Sigmoid colon (tissue), 7 donors: ENCODE data around the gene ITPR1. TPM values are rescaled to one million over a fixed set of nuclear protein-coding genes. Genes with fewer than 3 reads are reported as not detected.

ENCODE experiments used
- DNase-seq: peaks from one replicate; pipeline ENCODE4 v3.0.0-alpha.2; 2019
- H3K27ac ChIP-seq, 4 donors: fragments of 200-600 bp; sonication (generic); one replicate each; pipeline ENCODE4 v1.5.1; 2016 to 2019; ENCODE audit warnings: mild to moderate bottlenecking in 1 of 4
- H3K27me3 ChIP-seq, 3 donors: fragments of 200-600 bp; sonication (generic); one replicate each; pipeline ENCODE4 v1.5.1; 2019; ENCODE audit warnings: mild to moderate bottlenecking in 1 of 3
- H3K36me3 ChIP-seq, 4 donors: fragments of 200-600 bp; sonication (generic); one replicate each; pipeline ENCODE4 v1.5.1; 2016 to 2019
- H3K4me1 ChIP-seq, 4 donors: fragments of 200-600 bp; sonication (generic); one replicate each; pipeline ENCODE4 v1.5.1; 2017 to 2019
- H3K4me3 ChIP-seq, 4 donors: fragments of 200-600 bp; sonication (generic); one replicate each; pipeline ENCODE4 v1.5.1; 2017 to 2019; ENCODE audit warnings: mild to moderate bottlenecking in 2 of 4, moderate library complexity in 1 of 4
- H3K9me3 ChIP-seq, 4 donors: fragments of 200-600 bp in 3 of 4; sonication (generic) in 3 of 4; one replicate each; pipeline versions ENCODE4 v1.5.1 to v1.6.1; 2013 to 2019
- EP300 ChIP-seq, 4 donors: sonication (generic); formaldehyde crosslinking; IDR thresholded peaks; one replicate each; pipeline ENCODE4 v1.6.1; 2017; ENCODE audit warnings: antibody characterized with exemption in 4 of 4
- POLR2A ChIP-seq, 2 donors: fragments of 450-650 bp; IDR thresholded peaks; one replicate each; pipeline ENCODE4 v1.6.1; 2016; ENCODE audit warnings: antibody characterized with exemption in 2 of 2, mild to moderate bottlenecking in 2 of 2, moderate library complexity in 2 of 2
- POLR2AphosphoS5 ChIP-seq, 4 donors: sonication (generic); formaldehyde crosslinking; IDR thresholded peaks; one replicate each; pipeline ENCODE4 v1.6.1; 2017; ENCODE audit warnings: antibody characterized with exemption in 4 of 4
- WGBS, 2 donors: extraction: QIAGEN DNeasy Blood & Tissue Kit; methylation state at CpG; one replicate each; pipeline ENCODE4 v1.1.7; 2013; 5-methylcytosine and 5-hydroxymethylcytosine counted together
- intact Hi-C: fragments of 100-400 bp; cut with DNase I; formaldehyde crosslinking; loops from one replicate; pipeline ENCODE4 v1.15.1; 2023
- polyA plus RNA-seq, 3 donors: library from polyadenylated mRNA; stranded (reverse); fragments of 200-250 nt; gene quantifications; one replicate each; pipeline ENCODE4 v1.2.3, GENCODE V29; 2013
- total RNA-seq, 4 donors: library from RNA; depleted of rRNA; stranded (reverse); fragments of >200 nt; gene quantifications; one replicate each; pipeline ENCODE4 v1.1.0, GENCODE V29; 2016
- TF ChIP-seq, protein P1 (sequence below), 4 experiments: fragments of 450-650 bp in 3 of 4; fragments of 200-600 bp in 1 of 4; IDR thresholded peaks; one replicate each; pipeline ENCODE4 v1.5.1; 2016 to 2019; ENCODE audit warnings: antibody characterized with exemption in 4 of 4, mild to moderate bottlenecking in 3 of 4, moderate library complexity in 2 of 4
- donor health status: healthy with polysubstance abuse.
- donor health status: Bipolar disorder and iron deficiency.
- donor health status: healthy.

Gene ITPR1
- total and polyA plus RNA-seq, 7 donors = 1.4 to 206 (median 111) TPM

DNA sequence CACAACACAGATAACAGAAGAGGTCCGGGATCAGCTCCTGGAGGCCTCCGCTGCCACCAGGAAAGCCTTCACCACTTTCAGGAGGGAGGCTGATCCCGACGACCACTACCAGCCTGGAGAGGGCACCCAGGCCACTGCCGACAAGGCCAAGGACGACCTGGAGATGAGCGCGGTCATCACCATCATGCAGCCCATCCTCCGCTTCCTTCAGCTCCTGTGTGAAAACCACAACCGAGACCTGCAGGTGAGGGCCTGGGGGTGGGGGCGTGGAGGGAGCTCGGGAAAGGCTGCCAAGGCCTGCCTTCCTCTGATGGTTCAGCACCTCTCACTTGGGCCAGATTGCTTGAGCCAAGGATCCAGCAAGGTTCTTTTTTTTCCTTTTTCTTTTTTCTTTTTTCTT is 275.4 kb downstream of the ITPR1 start:
- TF ChIP-seq EP300 (IDR thresholded peaks at IDR 0.05) (no peak), POLR2AphosphoS5 (IDR thresholded peaks at IDR 0.05) (no peak), POLR2A (IDR thresholded peaks at IDR 0.05) (no peak)
- TF ChIP-seq, protein P1, sequence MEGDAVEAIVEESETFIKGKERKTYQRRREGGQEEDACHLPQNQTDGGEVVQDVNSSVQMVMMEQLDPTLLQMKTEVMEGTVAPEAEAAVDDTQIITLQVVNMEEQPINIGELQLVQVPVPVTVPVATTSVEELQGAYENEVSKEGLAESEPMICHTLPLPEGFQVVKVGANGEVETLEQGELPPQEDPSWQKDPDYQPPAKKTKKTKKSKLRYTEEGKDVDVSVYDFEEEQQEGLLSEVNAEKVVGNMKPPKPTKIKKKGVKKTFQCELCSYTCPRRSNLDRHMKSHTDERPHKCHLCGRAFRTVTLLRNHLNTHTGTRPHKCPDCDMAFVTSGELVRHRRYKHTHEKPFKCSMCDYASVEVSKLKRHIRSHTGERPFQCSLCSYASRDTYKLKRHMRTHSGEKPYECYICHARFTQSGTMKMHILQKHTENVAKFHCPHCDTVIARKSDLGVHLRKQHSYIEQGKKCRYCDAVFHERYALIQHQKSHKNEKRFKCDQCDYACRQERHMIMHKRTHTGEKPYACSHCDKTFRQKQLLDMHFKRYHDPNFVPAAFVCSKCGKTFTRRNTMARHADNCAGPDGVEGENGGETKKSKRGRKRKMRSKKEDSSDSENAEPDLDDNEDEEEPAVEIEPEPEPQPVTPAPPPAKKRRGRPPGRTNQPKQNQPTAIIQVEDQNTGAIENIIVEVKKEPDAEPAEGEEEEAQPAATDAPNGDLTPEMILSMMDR (IDR thresholded peaks at IDR 0.05) = no peak
- Histone ChIP-seq H3K27ac (no peak overlapping the region), H3K36me3 (peaks cover 0 to 22% (median 6%) of the 10 kb centered on the region in 4 donors), H3K4me1 (peaks cover 0 to 31% (median 25%) of the 10 kb centered on the region in 4 donors), H3K4me3 (no peak overlapping the region), H3K9me3 (peaks cover 0 to 4% (median 0%) of the 10 kb centered on the region in 4 donors), H3K27me3 (no peaks in the 10 kb centered on the region)
- intact Hi-C loops = no loop called here
- 92 to 95% methylated on average over 12 of the region's 12 CpGs for WGBS, 2 donors
- no peak for DNase-seq

- Histone ChIP-seq H3K4me1 (peaks cover 0 to 31% (median 25%) of the 10 kb centered on the region in 4 donors), H3K4me3 (no peak overlapping the region), H3K27ac (peak overlapping the region; percentile 45 to 83 (median 74)), H3K36me3 (peaks cover 0 to 33% (median 8%) of the 10 kb centered on the region in 4 donors), H3K9me3 (peaks cover 0 to 4% (median 0%) of the 10 kb centered on the region in 4 donors), H3K27me3 (no peaks in the 10 kb centered on the region)
- no peak for DNase-seq
- WGBS, 2 donors = 90 to 91% methylated on average over 5 of the region's 5 CpGs
- intact Hi-C loops = loop anchor here (2.0 to 5.0 kb wide), 2 partner anchors 18 to 48 kb away; no protein-coding TSS in a partner anchor
- TF ChIP-seq, protein P1 (IDR thresholded peaks at IDR 0.05) = no peak
- no peak for TF ChIP-seq POLR2A (IDR thresholded peaks at IDR 0.05)
- TF ChIP-seq POLR2AphosphoS5 (IDR thresholded peaks at IDR 0.05) = no peak
- TF ChIP-seq EP300 (IDR thresholded peaks at IDR 0.05) = no peak
These were observed 277.4 kb downstream of the ITPR1 start for GRCh38 chr3:4770561-4770960.

- no peaks in the 10 kb centered on the region for H3K9me3 ChIP-seq
- peaks cover 0 to 31% (median 25%) of the 10 kb centered on the region in 4 donors for H3K4me1 ChIP-seq
- no peak for DNase-seq
- H3K27me3 ChIP-seq = no peaks in the 10 kb centered on the region
- peak overlapping the region; percentile 63 to 83 (median 74) for H3K27ac ChIP-seq
- TF ChIP-seq EP300 (IDR thresholded peaks at IDR 0.05) (no peak), POLR2A (IDR thresholded peaks at IDR 0.05) (no peak), POLR2AphosphoS5 (IDR thresholded peaks at IDR 0.05) (no peak)
- TF ChIP-seq, protein P1 (IDR thresholded peaks at IDR 0.05) = no peak
- peaks cover 0 to 29% (median 5%) of the 10 kb centered on the region in 4 donors for H3K36me3 ChIP-seq
- H3K4me3 ChIP-seq = no peak overlapping the region
- WGBS, 2 donors = 42 to 67% methylated on average over 5 of the region's 5 CpGs
- intact Hi-C loops = loop anchor here (2.0 to 5.0 kb wide), 2 partner anchors 18 to 49 kb away; no protein-coding TSS in a partner anchor
These were observed 278.1 kb downstream of the ITPR1 start for GRCh38 chr3:4771243-4771642.

DNA sequence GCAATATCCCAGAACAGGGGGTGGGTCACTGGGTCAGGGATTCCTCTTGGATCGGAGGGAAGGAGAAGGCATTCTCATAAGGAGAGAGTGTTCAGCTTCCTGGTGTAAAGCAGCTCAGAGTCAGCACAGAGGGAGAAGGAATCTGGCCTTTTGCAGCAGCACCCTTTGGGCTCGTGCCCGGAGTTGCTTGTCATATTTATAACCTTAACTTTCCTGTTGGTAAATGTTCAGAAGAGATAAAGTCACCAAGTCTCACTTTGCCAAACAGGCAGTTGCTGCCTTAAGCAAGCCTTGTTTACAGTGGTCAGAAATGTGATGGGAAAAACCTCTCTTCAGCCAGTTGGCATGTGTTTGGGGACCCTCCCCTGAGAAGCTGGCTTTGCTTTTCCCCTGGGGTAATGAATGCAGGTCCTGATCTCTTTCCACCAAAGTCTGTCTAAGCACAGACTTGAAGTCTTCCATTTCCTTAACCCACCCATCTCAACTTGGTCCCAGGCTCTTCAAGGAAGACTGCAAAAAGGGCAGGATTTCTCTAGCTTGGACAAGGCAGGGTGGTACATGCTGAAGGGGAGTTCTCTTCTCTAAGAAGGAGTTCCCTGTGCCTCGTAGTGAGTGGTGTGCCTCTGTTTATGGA is 279.1 kb downstream of the ITPR1 start:
- H3K27me3 ChIP-seq = no peaks in the 10 kb centered on the region
- no peak overlapping the region for H3K4me3 ChIP-seq
- intact Hi-C loops = loop anchor here (5.0 kb wide), 1 partner anchor 50 kb away; no protein-coding TSS in a partner anchor
- peaks cover 0 to 37% (median 27%) of the 10 kb centered on the region in 4 donors for H3K4me1 ChIP-seq
- DNase-seq = peak; percentile 93
- WGBS, 2 donors = 21 to 41% methylated on average over 4 of the region's 4 CpGs
- H3K27ac ChIP-seq = peak overlapping the region; percentile 63 to 83 (median 74)
- TF ChIP-seq POLR2A (IDR thresholded peaks at IDR 0.05) (no peak), POLR2AphosphoS5 (IDR thresholded peaks at IDR 0.05) (peak in 3 of 4 donors; percentile 66 to 69 (median 68))
- no peaks in the 10 kb centered on the region for H3K9me3 ChIP-seq
- peaks cover 0 to 27% (median 4%) of the 10 kb centered on the region in 4 donors for H3K36me3 ChIP-seq

GRCh38 chr3:4772858-4773257 is 279.7 kb downstream of the ITPR1 start:
- Histone ChIP-seq H3K4me3 (no peak overlapping the region), H3K27ac (peak overlapping the region; percentile 63 to 83 (median 74)), H3K4me1 (peaks cover 0 to 38% (median 27%) of the 10 kb centered on the region in 4 donors), H3K27me3 (no peaks in the 10 kb centered on the region), H3K36me3 (peaks cover 0 to 30% (median 4%) of the 10 kb centered on the region in 4 donors), H3K9me3 (no peaks in the 10 kb centered on the region)
- DNase-seq = no peak
- intact Hi-C loops = loop anchor here (5.0 kb wide), 1 partner anchor 51 kb away; no protein-coding TSS in a partner anchor
- TF ChIP-seq, protein P1 (IDR thresholded peaks at IDR 0.05) = no peak
- TF ChIP-seq POLR2AphosphoS5 (IDR thresholded peaks at IDR 0.05) = no peak
- no peak for TF ChIP-seq EP300 (IDR thresholded peaks at IDR 0.05)
- TF ChIP-seq POLR2A (IDR thresholded peaks at IDR 0.05) = no peak
- 63 to 82% methylated on average over 9 of the region's 9 CpGs for WGBS, 2 donors
